HG03565 (cell line): ENCODE results near the gene TIMM17A.
"Not testable (repeated sequence)": the region's sequence is repeated elsewhere in the genome, so short reads cannot be mapped to it uniquely, and the experiment has no call there.

Experiments used
- ATAC-seq: cut with Tn5 transposase; IDR thresholded peaks from one replicate; pipeline ENCODE4 v1.9.1; 2021; ENCODE audit warnings: mild to moderate bottlenecking, moderate library complexity; ENCODE audit not compliant: unreplicated experiment

The TIMM17A gene

GRCh38 chr1:202014060-202014459 is 58.8 kb downstream of the TIMM17A start:
- ATAC-seq: no peak

GRCh38 chr1:202014915-202015661 is 59.8 kb downstream of the TIMM17A start:
- no peak for ATAC-seq

GRCh38 chr1:202015662-202015937 is 60.3 kb downstream of the TIMM17A start:
- ATAC-seq: no peak

- ATAC-seq: no peak
Measured at GRCh38 chr1:202016022-202016810, 60.9 kb downstream of the TIMM17A start.

GRCh38 chr1:202016811-202017748 is 61.8 kb downstream of the TIMM17A start:
- ATAC-seq: no peak

GRCh38 chr1:202017749-202018467 is 62.6 kb downstream of the TIMM17A start:
- ATAC-seq: no peak

GRCh38 chr1:202018468-202019234 is 63.3 kb downstream of the TIMM17A start:
- ATAC-seq: no peak

GRCh38 chr1:202019235-202019558 is 63.9 kb downstream of the TIMM17A start:
- ATAC-seq: not testable (repeated sequence)
